HL-60/S4 (cell line): ENCODE data around the gene TMOD3.

ENCODE experiments used
- in situ Hi-C: fragments of 300-500 bp; cut with MboI; formaldehyde crosslinking; loops from 2 replicates; pipeline ENCODE4 v1.14.3; 2022; ENCODE audit warnings: low sequenced_read_pairs

TMOD3 gene

DNA sequence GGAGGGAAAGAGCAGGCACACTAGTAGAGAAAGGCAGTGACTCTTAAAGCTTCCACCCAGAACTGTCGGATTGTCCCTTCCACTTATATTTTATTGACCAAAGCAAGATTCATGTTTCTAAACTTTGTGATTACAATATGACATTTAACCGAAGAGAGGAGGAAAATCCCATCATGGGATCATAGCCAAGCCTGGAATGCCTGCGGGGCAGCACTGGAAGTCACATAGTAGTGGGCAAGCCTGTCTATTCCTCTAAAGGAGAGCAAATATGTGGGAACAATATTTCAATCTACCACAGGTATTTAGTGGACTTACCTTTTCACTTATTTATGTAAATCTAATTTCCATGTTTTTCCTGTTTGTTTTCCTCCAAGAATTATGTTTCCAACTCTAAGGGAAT lies 3.8 kb upstream of the TMOD3 start:
- in situ Hi-C loops: no loop called here

DNA sequence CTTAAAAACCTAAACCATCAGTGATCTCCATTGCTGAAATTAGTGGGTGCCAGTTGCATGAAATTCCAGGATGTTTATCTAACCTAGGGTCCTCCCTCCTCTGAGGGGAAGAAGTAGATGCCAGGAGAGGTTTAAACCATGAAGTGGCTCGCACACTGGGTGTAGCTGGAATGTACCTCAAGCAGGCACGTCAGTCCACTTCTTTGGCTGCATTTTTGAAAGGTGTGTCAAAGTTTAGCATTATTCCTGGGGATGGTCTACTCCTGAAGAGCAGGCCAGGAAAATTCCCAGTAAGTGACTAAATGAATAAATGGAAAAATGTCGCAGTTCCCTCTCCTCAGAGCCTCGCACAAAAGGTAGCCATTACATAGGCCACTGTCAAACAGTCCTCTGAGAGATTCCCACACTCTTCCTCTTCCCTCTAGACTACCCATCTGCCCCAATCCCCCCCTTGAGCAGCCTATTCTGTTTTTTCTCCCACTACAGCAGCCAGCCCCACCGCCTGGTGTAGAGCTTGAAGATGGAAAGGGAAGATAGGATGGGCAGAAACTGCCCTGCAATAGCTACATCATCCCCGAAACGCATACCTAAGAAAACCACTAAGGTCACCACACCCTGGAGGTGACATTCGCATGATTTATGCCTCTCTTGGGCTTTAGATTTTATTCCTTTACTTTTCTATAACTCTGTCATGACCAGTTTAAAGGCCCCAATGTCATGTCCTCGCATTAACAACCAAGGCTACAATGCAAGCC lies 655 bp upstream of the TMOD3 start:
- in situ Hi-C loops: no loop called here

DNA sequence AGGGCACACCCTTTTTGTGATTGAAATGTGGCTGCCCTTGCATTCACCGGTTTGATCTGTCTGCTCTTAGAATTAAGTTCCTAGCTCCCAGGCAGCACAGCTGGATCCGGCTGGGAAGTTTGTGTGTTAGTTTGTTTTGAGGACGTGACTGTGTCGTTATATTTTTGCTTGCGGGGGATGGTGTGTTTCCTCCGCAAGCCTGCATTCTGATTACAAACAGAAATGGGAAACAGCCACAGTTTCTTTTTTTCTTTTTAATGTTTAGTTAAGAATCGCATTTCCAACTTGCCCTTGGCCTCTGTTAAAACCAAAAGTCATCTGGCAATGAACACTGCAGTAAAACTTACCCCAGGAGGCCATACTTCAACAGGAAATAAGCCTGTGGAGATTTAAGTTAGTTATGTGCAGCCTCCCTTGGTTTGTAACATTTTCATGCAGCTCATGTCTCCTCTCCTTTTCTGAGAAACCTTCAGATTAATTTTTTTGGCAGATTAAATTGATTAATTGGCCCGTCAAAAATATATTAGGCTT lies 888 bp downstream of the TMOD3 start:
- in situ Hi-C loops: no loop called here

DNA sequence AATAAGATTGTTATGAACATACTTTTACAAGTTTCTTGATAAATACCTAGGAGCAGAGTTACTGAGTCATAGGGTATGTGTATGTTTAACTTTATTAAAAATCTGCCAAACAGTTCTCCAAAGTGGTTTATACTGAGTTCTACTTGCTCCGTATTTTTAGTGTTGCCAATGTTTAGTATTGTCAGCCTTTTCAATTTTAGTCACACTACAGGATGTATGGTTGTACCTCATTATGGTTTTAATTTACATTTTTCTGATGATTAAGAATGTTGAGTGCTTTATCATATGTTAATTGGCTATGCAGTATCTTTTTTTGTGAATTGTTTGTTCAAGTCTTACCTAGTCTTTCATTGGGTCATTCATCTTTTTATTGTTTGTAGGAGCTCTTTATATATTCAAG lies 4.3 kb downstream of the TMOD3 start:
- in situ Hi-C loops: no loop called here

DNA sequence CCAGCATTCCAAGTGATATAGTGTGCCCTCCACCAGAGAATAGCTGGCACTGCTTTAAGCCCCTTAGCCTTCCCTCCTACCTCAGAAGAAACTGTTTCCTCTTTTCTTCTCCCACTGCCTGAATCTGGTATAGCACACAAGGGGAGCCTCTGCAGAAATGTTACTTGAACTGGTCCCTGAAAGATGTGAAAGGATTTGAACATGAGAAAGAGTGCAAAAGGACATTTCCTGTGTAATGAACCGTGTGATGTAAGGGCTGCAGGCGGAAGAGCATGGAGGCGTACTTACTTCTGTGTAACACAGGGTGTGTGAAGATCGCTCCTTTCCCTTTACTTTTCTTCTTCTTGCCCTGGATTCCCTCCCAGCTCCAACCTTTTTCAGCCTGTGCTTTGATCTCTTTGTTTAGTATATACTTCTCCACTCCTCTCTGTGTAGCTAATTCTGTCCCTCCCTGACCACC lies 8.4 kb downstream of the TMOD3 start:
- in situ Hi-C loops: no loop called here

DNA sequence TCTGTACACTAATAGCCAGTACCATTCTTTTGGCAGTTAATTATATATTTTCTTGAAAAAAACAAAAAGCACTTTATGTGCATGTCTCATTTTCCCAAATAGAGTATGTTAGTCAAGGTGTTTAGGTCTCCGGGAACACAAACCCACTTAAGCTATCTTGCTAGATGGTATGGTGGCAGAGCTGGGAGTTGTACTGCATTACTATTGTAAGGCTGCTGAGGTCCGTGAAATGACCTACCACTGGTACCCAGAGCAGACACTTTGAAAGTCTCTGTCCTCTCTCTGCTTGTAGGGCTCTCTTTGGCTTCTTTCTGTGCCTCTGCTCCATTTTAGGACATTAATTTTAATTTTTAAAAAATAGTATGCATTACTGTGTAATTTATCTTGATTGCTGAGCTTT lies 8.8 kb downstream of the TMOD3 start:
- in situ Hi-C loops: no loop called here

DNA sequence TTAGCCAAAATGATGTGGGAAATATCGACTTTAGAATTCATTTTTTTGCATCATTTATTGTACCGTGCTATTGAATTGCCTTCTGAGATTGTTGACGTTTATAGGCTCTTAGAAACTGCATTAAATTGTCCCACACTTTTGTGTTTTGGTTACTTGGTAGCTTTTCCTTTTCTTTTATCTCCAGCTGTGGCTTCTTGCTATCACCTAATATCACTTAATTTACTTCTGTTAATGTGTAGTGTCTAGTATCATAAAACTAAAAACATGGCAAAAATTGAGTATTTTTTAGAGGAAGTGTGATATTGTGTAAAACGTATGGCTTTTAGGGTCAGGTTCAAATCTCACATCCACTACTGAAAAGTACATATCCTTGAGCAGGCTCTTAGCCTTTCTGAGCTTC lies 11.2 kb downstream of the TMOD3 start:
- in situ Hi-C loops: no loop called here

DNA sequence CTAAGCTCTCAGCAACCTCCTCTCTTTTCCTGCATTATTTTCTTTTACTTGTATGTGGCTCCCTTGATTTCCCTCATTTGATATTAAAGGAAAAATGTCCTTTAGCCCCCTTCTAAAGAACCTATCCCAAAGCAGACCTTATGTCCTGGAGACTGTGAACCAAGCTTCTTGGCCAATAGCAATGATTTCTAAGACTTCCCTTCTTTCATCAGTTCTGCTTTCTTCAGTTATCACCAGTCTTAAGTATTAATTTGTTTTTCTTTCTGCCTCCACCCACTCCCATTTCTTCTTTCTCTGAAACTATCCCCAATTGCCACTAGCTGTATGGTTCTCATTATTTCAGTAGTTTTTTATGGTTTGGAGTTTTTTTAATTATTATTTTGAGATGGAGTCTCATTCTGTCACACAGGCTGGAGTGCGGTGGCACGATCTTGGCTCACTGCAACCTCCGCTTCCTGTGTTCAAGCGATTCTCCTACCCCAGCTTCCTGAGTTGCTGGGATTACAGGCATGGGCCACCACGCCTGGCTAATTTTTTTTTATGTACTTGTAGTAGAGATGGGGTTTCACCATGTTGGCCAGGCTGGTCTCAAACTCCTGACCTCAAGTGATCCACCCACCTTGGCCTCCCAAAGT lies 12.1 kb downstream of the TMOD3 start:
- in situ Hi-C loops: no loop called here

DNA sequence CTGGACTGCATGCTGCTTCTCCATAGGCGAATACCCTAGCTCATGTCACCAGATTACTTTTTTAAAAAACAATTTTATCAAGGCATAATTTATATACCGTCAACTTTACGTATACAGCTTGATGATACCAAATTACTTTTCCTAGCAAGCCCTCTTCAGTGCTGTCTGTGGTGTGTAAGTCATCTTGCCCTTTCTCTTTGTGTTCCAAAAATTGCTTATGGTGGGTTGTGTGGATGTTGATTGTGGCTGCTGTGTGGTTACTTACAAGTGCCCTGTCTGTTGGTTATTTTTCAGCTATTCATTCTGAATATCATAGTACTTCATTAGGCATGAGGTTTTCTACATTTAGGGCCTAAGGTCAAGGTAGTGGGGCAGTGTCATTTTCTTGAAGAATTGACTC lies 12.8 kb downstream of the TMOD3 start:
- in situ Hi-C loops: no loop called here

DNA sequence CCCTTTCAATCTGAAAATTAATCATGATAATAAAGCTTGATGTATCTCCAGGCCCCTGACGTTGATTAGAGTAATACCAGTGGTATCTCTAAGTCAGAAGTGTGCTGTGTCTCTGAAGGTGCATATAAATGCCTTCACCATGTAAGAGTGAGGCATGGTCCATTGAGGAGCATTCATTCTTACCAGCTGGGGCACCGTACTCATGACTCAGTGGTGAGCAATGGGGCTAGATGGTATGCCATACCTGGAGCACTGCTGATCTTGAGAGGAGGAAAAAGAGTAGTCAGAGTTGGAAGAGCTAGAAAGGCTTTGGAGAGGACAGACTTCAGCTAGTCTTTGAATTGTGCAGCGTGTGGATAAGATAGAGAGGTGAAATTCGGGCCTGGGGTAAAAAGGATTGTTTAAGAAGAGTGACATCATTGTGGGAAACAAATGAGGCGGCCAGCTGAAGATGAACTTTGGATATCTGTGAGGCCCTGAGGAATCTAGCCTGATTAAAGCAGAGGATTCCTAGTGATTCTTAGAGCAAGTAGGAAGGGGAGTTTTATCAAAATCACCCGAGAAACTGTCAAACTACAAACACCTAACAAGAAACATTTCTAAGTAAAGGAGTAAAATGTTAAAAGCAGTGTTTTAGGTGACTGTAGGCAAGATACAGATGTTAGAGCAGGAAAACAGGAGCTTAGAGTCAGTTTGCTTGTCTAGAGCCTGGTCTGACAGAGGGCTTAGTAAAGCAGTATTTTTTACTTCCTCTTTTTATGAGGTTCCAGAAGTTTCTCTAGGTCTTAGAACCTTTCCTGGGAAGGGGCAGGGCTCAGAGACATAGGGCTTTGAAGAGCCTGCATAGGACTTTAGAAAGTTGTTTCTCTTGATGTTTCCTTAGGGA lies 13.6 kb downstream of the TMOD3 start:
- in situ Hi-C loops: no loop called here

DNA sequence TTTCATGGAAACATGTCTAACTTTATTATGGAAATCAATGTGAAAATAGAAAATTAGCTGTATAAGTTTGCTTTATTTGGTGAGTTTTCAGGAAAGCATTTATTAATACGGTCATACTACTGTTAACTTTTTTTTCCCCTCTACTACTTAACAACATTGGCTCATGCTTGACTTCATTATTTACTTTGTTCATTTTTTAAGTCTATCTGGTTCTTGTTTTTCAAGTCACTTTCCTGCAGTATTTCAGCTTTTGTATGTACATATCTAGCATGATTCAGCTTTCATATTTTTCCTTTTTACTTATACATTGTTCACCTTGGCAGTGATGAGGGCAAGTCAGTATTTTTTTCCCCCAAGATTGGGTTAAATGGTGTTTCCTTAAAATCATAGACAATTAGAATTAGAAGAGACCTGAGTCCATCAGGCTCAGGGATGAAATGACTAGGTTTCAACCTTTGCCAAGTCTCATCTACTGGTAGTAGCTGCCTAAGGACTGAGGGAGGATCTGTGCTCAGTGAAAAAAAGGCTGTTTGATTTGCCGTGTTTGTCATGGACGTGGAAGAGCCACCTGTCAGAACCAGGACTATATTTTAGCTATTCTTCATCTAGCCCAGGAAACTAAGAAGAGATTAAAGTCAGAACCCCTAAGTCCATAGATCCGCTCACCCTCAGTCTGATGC lies 15.4 kb downstream of the TMOD3 start:
- in situ Hi-C loops: no loop called here

DNA sequence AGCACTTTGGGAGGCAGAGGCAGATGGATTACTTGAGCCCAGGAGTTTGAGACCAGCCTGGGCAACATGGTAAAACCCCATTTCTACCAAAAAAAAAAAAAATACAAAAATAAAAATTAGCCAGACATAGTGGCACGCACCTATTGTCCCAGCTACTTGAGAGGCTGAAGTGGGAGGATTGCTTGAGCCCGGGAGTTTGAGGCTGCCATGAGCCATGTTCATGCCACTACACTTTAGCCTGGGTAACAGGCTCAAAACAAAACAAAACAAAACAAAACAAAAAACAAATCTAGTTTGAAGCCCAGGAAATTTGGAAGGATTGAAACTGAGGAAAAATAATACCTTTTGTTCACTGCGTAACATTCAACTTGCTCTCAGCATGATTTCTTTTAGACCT lies 16.6 kb downstream of the TMOD3 start:
- in situ Hi-C loops: no loop called here

DNA sequence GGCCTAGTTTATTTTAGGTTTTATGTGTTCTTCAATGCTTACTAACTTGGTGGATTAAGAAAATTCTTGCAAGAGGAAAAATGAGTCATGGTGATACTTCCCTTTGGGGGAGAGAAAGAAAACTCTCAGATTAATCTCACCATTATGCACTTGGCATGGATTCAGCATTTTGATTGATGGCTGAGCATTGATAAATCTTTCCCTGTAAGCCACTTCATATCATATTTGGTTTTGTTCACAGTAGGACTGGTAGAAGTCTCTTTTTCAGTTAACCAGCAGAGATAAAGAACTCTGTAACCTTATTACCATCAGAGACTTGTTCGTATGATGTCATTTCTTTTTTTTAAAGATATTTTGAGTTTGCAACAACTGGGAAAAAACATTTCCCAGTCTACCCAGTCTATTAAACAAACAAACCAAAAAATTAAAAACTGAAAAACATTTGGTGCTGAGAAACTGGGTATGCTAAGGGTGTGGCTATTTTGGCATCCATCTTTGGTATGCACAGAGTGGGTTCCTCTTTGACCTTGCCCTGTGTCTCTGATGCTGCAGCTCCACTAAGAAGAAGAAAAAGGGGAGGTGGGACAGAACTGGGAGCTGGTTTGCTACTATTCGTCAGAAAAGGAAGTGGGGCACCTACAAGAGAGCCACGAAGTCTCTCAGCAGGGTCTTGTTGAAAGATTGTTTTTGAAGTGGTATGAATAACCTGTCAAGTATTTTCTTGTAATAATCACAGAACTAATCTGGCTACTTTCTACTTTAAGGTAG lies 17.2 kb downstream of the TMOD3 start:
- in situ Hi-C loops: no loop called here

DNA sequence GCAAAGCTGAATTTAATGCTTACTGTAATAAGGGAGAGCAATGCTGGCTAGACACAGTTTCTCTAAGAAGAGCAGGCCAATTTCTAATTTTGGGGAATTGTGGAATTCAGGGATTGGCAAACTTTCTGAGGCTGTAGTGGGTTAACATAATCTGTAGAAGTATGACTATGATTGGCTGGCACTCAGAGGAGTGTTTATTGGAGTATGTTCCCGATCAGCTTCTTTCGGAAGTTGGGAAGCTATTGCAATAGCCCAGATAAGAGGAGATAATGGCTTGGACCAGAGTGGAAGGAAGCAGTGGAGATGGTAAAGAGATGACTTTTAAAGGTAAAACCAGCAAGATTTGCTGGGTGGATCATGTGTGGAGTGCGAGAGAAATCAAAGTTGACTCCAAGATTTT lies 19.4 kb downstream of the TMOD3 start:
- in situ Hi-C loops: no loop called here

DNA sequence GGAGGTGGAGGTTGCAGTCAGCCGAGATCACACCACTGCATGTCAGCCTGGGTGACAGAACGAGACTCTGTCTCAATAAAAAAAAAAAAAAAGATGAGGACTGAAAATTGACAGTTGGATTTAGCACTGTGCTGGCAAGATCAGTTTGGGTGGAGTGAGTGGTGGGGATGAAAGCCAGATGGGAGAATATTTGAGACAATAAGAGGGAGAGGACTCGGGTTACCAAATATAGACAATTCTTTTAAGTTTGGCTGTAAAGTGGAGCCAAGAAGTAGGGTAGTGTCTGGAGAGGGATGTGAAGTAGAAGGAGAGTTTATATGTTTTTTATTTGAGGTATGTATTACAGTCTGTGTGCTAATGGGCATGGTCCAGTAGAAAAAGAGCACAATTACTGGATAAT lies 20.4 kb downstream of the TMOD3 start:
- in situ Hi-C loops: no loop called here

DNA sequence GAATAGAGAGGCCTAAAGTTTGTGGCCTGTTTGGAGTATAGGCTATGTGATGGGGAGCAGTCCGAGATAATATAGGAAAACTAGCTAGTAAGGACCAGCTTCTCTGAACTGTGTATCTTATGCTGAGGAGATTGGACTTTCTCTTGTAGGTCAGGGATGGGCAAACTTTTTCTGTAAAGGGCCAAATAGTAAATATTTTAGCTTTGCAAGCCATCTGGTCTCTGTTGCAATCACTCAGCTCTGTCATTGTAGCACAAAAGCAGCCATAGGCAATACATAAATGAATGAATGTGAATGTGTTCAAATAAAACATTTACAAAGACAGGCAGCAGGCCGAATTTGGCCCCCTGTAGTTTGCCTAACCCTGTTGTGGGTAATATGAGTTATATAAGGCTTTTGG lies 24.5 kb downstream of the TMOD3 start:
- in situ Hi-C loops: no loop called here

DNA sequence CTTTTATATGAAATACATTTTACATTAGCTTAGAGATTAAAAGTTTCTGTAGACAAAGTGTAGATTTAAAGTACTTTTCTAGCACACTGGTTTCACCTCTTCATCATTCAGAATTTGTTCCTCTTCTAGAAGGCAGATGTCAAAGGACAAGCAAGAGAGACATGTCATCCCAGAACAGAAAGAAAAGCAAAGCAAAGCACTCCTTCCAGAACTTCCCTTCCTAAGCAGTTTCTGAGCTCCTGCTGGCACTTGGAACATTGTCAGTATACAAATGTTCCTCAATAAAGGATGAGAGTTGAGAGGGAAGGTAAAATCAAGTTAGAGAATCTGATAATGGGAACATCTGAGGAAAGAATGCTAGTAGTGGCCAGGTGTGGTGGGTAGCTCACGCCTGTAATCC lies 26.2 kb downstream of the TMOD3 start:
- in situ Hi-C loops: no loop called here

DNA sequence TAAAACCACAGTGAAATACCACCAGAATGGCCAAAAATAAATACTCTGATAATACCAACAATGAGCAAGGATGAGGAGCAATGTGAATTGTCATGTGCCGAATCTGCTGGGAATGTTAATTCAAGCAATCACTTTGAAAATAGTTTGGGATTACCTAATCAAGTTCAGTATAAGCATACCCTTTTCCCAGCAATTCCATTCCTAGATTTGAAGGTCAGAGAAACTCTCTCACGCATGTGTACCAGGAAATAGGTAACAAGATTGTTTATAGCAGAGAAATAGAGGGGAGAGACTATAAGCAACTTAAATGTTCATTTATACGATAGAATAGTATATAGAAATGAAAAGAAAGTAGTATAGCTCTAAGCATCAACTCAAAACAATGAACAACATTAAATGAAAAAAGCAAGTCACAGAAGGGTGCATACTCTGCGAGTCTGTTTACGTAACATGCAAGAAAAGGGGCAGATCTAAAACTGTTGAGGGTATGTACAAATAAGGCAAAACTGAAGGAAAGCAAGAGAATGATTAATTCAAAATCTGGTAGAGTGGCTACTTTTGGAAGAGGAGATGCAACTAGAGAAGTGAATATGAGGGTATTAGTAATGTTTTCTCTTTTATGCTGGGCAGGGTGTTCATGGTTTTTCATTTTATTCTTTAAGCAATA lies 27.4 kb downstream of the TMOD3 start:
- in situ Hi-C loops: no loop called here

DNA sequence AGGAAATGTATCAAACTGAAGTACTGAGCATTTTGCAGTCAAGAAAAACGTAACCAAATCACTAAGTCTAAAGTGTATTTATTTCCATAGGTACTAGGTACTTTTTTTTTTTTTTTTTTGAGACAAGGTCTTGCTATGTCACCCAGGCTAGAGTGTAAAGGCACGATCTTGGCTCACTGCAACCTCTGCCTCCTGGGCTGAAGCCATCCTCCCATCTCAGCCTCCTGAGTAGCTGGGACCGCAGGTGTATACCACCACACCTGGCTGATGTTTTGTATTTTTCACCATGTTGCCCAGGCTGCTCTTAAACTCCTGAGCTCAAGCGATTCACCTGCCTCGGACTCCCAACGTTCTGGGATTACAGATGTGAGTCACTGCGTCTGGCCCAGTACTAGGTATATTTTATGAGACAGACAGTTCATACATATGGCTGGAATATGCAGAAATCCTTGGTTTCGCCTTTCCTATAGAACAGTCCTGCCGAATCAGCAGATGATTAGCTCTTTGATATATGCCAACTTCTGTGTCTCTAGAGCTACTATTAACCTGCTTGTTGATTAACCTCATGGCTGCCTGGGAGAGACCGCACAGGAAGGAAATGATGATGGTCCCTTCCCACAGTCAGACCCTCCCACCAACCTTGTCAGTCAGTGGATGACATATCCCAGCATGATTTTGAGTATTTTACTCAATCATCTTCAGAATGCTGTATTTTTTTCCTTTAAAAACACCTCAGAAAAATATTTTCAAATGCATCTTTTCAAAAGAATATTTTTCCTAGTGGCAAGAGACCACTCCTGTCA lies 32.3 kb downstream of the TMOD3 start:
- in situ Hi-C loops: no loop called here
